Stimulated activated naive CD4-positive, alpha-beta T cell (primary cell): Measurements from ENCODE around the gene TTF2.
"Not testable (repeated sequence)": the region's sequence is repeated elsewhere in the genome, so short reads cannot be mapped to it uniquely, and the experiment has no call there.

Experiments
- DNase-seq, 6 experiments: peaks; one replicate each; lab custom pipeline; 2025; lab: John Stamatoyannopoulos, UW

The TTF2 gene

DNA sequence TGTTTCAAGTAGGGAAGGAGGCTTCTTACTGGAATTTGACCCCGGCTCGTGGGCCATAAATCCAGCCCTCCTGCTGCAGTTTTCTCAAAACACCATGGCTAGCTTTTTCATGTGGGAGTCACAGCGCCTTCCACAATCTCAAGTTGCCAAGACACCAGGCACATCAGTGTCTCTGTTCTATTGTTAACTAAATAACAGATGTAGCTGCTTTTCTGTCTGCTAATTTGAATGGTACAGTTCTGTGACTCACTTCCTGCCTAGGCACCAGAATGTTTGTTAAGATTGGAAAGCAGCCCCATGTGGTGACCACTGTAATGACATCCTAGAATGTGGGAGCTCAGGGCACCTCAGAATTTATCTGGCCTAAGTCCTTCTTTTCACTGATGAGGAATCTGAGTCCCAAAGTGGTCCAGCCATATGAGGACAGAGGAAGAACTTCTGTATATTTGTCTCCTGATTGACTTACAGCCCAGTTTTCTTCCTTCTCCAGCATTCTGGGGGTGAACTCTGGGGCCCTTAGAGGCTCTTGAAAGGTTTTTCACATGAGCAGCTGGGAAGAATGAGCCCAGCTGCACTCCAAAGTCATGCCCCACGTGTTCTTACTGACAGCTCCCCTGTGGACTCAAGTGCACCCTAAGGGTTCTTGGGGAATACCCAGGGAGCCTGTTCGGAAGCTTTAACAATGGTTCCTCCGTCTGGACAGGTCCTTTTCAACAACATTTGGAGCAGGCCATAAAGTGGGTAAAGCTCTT lies 33.9 kb downstream of the TTF2 start:
- DNase-seq = peak in 3 of 6 experiments; percentile 6 to 9 (median 9)

DNA sequence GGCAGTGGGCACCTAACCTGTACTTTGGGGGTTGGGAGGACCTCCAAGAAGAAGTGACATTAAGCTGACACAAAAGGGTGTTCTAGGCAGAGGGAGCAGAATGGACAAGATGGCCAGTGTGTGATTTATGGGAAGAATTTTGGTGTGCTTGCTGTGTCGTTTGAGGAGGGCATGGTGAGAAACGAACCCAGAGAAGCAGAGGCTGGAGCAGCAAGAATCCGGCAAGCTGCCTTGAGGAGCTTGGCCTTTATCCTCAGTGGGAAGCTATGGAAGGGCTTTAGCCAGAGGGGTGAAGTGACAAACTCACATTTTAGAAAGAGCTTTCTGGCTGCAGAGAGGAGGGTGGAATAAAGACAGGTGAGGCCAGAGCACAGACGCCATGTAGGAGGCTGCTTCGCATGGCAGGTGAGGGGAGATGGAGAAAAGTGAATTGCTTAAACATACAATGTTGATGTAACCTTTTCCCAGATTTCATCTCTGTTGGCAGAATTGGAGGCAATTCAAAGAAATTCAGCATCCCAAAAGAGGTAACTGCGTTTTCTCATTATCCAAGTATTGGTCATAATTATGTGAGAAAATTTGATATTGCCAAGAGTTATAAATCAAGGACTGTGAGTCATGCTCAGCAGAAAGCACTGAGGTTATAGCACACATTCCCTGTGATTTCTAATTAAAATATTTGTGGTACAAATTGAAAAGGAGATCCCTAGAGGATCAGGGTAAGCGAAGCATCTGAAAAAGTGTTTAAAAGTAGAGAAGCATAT lies 34.9 kb downstream of the TTF2 start:
- no peak for DNase-seq

DNA sequence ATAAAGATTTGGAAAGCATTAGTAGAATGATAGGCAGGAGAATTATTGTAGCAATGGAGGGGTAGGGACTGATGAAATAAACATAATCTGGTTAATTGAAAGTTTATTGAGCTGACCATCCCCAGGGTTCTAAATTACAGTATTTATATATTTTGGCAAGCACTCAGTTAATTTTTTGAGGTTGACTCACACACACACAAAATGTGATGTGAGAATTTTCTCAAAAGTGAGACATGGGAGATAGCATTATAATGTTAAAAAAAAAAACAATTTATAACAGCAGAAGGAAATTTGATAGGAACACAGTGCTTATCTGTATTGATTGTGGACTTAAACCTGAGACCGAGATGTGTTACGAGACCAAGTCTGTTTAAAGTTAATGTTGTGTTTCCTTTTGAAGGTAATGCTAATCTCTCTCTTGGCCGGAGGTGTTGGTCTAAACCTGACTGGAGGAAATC lies 36.9 kb downstream of the TTF2 start:
- no peak for DNase-seq

DNA sequence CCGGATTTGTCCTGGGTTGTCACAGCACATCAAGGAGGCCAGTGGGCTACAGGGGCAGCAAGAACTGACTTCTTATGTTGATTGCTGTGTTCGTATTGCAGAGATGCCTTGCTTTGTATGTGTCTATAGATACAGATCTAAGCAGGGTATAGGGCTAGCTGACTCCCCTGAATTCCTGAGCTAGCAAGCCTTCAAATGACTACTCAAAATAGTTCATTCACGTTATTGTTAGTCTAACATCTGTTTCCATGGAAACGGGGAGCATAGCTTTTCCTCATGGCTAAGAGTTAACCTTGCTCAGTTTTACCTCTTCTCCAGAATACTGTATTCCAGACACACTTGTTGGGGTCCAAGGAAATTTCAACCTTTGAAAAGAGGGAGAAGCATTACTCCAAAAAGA lies 37.3 kb downstream of the TTF2 start:
- no peak for DNase-seq

DNA sequence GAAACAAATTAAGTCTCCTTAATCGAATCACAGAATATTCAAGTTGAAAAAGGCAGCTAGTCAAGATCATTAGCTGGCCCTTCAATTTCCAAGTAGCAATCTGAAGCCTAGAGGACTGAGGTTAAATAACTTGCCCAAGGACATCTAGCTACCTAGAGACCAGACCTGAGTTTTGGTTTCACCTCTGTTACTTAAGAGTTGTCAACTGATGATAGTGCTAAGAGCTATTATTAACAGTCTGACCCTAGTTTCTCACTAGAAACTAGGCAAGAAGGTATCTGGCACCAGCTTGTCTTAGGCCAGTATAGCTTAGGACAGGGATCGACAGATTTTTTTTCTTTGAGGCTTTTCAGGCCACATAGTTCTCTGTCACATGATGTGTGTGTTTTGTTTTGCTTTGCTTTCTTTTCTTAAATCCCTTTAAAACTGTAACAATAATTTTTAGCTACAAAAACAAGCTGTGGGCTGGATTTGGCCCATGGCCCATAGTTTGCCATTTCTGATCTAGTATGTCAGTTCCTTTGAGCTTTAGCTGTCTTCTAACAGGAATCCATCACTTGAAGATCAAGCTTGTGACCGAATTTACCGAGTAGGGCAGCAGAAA lies 38.3 kb downstream of the TTF2 start:
- DNase-seq = no peak

DNA sequence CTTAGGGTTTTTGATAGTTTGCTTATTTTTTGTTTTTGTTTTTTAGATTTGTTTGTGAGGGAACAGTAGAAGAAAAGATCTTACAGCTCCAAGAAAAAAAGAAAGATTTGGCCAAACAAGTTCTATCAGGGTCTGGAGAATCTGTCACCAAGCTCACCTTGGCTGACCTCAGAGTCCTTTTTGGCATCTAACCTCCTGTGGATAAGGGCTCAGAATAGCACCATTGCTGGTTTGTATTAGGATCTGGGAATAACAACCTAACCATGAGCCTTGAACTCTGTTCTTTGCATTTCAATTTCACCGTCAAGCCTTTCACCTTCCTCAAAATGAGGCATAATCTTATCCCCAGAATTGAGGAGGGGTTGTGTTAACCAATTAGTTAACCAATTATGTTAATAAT lies 41.2 kb downstream of the TTF2 start:
- DNase-seq = no peak

DNA sequence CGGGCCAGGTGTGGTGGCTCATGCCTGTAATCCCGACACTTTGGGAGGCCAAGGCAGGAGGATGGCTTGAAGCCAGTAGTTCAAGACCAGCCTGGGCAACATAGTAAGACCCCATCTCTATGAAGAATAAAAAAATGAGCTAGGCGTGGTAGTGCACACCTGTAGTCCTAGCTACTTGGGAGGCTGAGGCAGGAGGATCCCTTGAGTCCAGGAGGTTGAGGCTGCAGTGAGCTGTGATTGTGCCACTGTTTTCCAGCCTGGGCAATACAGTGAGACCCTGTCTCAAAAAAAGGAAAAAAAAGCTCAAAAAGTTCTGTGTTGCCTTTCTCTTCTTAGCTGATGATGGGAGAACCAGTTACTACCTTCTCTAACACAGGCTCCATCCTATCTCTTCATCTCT lies 41.7 kb downstream of the TTF2 start:
- DNase-seq = not testable (repeated sequence)

DNA sequence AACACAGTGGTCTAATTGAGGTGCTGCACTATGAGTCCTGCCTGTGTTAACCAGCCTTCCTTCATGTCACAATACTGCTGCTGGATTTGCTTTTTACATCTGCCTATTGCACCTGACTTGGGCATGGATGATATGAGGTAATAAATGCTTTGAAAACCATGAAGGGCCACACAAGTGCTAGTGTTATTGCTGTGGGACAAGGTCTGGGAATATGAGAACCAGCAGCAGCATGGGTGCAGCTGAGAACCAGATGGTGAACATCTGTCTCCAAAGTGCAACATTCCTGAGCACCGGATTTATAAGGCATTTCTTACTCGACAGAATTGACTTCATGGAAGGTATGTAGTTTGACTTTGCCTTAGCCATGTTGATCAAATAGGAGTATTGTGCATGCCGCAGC lies 44.9 kb downstream of the TTF2 start:
- DNase-seq = no peak

DNA sequence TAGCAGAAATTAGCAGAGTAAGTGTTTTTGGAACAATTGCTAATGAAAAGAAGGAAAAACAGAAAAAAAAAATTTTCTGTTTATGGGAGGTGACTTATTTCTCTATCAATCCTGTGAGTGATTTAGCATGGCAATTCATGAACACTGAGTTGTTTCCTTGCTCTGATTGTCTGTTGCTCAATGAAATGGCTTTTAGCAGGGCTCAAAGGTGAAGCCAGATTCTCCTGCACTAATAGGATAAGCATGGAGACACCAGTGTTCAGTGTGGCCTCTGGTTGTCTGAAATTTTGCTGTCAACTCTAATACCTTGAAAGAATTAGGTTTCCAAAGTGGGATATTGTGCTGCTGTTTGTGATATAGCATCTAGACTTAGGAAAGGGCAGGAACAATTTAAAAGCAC lies 45.6 kb downstream of the TTF2 start:
- no peak for DNase-seq

DNA sequence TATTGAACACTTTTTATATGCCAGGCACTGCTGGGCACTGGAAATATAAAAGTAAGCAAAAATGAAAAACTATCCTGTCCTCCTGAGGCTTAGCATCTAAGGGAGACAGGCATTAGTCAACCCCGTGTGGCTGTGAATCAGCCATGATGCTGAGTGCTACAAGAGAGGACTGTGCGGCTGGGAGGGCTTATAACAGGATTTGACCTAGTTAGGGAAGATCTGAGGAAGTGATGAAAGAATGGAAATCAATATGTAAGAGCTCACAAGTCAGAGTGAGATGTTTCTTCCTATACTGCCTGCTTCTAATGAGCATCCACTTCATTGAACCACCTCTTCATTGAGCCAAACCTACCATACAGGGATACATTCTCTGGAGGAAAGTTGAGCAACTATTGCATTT lies 46.4 kb downstream of the TTF2 start:
- no peak for DNase-seq

DNA sequence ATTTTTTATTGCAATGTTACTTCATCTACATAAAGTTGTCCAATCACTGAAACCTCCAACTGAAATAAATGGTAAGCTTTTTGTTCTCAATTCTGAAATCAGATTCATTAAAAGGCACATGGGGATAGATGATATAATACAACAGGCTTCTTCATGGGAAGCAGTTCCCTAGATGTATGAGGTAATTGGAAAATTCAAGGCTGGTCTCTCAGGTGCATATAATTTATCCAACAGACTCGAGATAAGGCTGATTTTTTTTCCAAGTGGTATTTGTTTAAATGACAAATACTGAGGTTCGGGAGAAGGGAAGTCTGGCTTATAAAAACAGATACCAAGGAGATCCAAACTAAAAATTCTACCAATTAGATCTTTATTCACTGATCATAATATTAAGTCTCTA lies 47.2 kb downstream of the TTF2 start:
- DNase-seq = no peak

DNA sequence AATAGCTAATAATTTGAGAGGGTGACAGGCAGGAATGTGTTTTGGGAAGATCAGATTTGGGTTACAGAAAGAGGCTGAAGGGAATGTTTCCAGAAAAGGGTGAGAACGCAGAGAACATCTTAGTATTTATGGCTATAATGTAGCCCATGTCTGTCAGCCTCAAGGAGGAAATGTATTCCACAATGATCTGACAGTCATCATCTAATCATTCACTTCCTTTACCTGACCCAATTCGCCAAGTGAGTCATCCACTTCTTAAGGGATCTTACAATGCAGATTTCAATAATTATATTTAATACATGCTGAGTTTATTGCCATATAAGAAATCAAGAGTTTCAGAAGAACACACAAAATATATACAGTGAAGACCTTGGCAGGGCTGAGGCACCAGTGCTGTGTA lies 50.6 kb downstream of the TTF2 start:
- DNase-seq = no peak

DNA sequence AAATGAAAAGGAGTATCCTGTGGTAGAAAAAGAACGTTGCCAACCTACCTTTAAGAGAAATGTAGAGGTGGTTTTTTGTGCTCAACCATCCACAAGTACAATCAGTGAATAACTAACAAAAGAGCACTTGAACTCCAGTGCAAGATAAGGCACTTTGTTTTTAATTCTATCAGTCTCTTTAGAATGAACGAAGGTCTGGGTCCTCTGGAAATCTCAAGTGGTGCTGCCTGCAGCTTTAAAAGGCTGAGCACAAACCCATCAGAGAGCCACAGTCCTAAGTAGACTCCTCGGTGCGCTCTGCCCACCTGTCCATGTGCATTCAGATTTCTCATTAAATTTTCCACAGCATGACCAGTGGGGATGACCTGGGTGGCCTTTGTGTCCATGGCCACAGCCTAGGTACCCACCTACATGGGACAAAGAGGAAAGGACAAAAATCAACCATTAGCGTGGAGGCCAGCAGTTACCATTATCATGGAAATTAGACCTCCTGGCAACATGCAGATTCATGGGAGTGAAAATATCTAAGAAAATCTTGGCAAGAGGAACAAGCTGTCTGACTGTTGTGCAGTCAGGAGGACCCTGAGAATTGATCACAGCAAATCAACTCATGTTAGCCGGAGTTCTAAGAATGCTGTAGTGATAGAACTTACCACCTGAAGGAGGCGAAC lies 52.1 kb downstream of the TTF2 start:
- no peak for DNase-seq

DNA sequence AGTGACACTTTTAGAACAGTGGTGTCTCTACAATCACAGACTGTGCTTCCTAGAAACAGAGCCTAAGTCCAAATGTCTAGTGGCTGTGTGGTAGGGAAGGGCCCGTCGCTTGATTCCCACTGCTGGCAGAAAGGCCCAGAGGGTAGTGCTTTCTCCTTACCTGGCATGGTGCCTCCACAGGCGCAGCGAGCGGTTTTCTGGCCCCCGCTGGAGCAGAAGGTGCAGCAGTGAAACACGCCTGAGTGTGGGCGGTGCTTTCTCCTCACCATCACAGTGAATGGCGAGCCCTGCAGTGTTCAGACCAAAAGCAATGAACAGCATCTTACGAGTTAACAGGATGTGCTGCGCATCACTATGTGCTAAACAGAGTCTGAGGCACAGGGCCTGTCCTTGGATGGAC lies 53.1 kb downstream of the TTF2 start:
- DNase-seq = no peak

DNA sequence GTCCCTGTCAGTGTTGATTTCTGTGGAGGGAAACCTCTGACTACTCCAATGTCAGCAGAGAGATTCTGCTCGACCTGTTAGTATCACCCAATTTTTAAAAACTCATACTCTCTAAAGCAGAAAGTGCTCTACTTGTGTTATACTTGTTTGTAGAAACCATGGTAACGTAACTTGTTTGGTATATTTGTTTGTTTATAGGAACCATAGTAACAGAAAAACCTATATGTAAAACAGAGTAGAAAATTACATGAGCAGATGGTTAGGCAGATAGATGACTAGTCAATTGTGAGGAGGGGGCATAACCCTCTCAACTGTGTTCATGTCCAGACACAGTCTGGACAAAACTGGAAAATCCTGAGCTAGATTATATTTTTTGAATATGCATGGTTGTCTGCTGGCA lies 54.8 kb downstream of the TTF2 start:
- DNase-seq = no peak

DNA sequence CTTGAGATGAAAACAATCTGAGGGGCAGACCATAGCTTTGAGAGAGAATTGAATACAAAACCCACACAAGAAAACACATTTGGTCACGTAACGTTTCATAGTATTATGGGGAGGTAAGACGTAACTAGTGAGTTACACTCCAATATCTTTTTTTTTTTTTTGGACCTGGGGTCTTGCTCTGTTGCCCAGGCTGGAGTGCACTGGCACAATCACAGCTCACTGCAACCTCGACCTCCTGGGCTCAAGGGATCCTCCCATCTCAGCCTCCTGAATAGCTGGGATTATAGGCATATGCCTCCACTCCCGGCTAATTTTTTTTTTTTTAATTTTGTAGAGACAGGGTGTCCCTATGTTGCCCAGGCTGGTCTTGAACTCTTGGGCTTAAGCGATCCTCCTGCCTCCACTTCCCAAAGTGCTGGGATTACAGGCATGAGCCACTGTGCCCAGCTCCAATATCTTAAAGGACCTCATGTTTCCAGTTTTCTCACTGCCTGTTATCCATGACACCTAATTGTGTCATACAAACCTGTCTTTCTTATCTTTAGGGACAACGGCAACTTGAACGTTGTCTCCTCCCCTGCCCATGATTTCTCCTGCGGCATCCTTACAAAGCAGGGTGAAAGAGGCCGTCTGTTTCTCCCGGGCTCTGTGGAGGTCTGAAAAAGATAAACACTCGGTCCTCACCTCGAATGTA lies 56.1 kb downstream of the TTF2 start:
- no peak for DNase-seq

DNA sequence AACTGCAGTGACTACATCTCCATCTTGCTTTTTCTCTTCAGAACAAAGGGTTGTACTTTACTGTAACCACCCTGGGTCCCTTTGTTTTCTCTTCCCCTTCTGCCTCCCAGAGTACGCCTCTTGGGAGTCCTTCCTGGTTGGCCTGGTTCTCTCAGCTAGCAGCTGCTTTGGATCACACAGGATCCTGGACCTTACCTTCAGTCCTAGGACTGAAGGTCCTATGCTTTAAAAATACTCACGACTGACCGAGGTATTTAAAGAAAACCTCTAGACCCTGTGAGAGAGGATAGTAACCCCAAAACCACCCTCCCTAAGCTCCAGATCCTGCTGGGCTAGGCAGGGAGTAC lies 56.6 kb downstream of the TTF2 start:
- no peak for DNase-seq

DNA sequence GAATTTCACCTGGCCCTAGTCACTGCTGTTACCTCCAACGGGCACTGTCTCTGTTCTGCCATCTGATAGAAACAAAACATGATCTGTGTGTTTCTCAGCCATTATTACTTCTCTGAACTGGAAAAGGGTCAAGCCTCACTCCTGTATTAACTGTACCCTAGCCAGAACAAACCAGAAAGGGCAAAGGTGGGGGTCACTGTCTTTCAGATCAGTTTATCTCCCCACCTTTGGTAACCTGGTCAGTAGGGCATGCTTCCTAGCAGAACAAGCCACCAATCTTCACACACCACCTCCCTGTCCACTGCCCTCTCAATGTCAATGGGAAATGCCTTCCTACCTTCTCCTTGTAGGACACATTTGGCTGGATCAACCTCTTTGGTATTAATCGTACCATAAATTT lies 57.6 kb downstream of the TTF2 start:
- DNase-seq = no peak

DNA sequence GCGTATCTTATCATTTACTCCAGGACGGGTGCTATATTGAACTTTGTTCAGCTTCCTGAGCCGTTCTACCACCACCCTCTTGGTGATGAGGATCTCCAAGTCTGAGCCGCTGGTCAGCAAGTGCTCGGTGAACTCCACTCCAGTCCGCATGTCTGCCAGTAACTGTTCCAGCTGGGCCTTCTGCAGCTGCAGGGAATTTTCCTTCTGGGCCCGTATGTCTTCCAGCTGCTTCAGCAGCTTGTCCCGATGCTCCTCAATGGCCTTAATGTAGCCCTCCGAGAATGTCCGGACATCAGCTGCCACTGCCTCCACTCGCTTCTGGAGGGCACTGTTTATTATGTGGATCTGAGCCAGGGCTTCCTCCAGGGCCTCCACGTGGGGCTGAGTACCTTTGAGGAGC lies 58.0 kb downstream of the TTF2 start:
- DNase-seq = no peak

DNA sequence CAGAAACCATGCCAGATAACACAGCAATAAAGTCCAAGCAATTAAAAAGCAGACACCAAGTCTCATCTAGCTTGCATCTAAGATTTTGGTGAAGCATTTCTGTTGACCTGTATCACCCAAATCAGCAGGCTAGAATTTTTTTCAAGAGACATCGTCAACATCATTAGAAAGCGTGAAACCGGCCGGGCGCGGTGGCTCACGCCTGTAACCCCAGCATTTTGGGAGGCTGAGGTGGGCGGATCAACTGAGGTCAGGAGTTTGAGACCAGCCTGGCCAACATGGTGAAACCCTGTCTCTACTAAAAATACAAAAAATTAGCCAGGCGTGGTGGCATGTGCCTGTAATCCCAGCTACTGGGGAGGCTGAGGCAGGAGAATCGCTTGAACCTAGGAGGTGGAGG lies 59.0 kb downstream of the TTF2 start:
- DNase-seq = not testable (repeated sequence)

DNA sequence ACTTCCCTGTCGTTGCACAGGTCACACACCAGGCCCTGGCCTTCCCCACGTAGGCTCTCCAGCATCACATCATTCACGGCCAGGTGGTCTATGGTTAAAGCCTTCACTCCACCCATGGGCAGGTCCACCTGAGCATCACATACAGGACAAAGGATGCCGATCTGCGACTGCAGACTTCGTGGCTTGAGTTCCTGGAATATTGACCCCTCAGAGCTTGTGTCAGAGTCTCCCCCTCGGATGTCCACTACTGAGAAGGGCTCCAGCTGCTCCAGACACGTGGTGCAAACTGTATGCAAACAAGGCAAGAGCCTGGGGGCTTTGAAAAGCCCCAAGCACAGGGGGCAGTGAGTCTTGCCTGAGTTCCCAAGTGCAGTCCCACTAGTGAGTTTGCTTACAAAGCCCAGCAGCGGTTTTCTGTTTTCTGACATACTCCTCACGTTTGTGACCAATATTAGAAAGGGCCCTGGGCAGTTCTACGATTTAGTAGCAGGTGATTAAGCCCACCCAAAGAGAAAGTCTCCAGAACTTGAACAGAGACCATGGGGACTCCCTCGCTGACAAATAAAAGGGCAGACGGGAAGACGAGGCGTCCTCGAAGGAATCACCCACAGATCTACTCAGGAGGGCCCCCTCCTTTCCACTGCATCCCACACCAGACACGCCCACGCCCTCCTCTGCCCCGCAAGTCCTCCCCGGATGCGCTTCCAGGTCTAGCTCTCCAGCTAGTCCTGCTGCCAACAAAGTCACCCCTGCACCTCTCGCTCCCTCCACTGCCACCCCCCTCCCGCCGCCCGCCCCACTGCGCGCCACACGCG lies 60.9 kb downstream of the TTF2 start:
- no peak for DNase-seq
